Tibial nerve (tissue), 4 donors: ENCODE data around the gene CYB561A3. TPM values are rescaled to one million over a fixed set of nuclear protein-coding genes. Genes with fewer than 3 reads are reported as not detected.
A peak's percentile ranks its signal among the peaks of the same experiment; 100 is the strongest.

ENCODE experiments used
- DNase-seq, 2 donors: peaks; one replicate each; pipeline ENCODE4 v3.0.0-alpha.2; 2019; ENCODE audit warnings: low spot score in 2 of 2
- H3K27ac ChIP-seq, 4 donors: fragments of 200-600 bp; sonication (generic) in 3 of 4; one replicate each; pipeline ENCODE4 v1.5.1; 2017 to 2019; ENCODE audit warnings: mild to moderate bottlenecking in 1 of 4
- H3K27me3 ChIP-seq, 2 donors: fragments of 200-600 bp; sonication (generic) in 1 of 2; one replicate each; pipeline versions ENCODE4 v1.5.1 to v1.6.0; 2017 to 2019
- H3K36me3 ChIP-seq, 3 donors: fragments of 200-600 bp; sonication (generic); one replicate each; pipeline ENCODE4 v1.5.1; 2018 to 2019
- H3K4me1 ChIP-seq, 4 donors: fragments of 200-600 bp; sonication (generic) in 3 of 4; one replicate each; pipeline ENCODE4 v1.5.1; 2017 to 2019
- H3K4me3 ChIP-seq, 4 donors: fragments of 200-600 bp; sonication (generic) in 3 of 4; one replicate each; pipeline ENCODE4 v1.5.1; 2017 to 2019; ENCODE audit warnings: mild to moderate bottlenecking in 1 of 4, moderate library complexity in 1 of 4
- H3K9me3 ChIP-seq, 4 donors: fragments of 200-600 bp; sonication (generic) in 3 of 4; one replicate each; pipeline ENCODE4 v1.5.1; 2017 to 2019
- EP300 ChIP-seq, 2 donors: sonication (generic); formaldehyde crosslinking; IDR thresholded peaks; one replicate each; pipeline ENCODE4 v1.6.1; 2017; ENCODE audit warnings: antibody characterized with exemption in 2 of 2, mild to moderate bottlenecking in 1 of 2
- POLR2A ChIP-seq, 2 donors: fragments of 450-650 bp; IDR thresholded peaks; one replicate each; pipeline ENCODE4 v1.6.1; 2017; ENCODE audit warnings: antibody characterized with exemption in 2 of 2, mild to moderate bottlenecking in 2 of 2, moderate library complexity in 2 of 2
- WGBS, 2 donors: methylation state at CpG; one replicate each; pipeline ENCODE4 v1.1.5; 2018; 5-methylcytosine and 5-hydroxymethylcytosine counted together
- total RNA-seq, 4 donors: library from RNA; depleted of rRNA; stranded (reverse); fragments of >200 nt; gene quantifications; one replicate each; pipeline ENCODE4 v1.1.0, GENCODE V29; 2016
- TF ChIP-seq, protein P1 (sequence below), 5 experiments: fragments of 200-600 bp in 3 of 5; fragments of 450-650 bp in 2 of 5; sonication (generic) in 3 of 5; IDR thresholded peaks; one replicate each; pipeline ENCODE4 v1.5.1; 2016 to 2019; ENCODE audit warnings: antibody characterized with exemption in 5 of 5, mild to moderate bottlenecking in 3 of 5, moderate library complexity in 2 of 5

Gene CYB561A3
- total RNA-seq, 4 donors from 2014 or later, result 44.2 to 68.2 (median 45.8) TPM

DNA sequence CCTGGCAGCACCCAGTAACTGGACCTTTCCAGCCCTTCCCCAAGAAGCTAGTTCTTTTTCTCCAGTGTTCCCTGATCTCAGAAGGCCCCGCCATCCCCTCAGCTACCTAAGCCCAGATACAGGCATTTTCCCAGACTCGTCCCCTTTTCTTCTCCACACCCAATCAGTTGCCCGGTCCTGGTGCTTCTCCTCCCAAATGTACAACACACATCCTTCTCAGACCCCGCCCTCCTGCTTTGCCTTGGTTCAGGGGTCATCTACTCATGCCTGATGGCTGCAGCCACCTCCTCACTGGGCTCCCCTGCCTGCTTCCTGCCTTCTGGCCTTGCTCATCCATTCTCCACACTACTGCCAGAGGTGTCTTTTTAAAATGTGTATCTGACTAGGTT lies 22.2 kb downstream of the CYB561A3 start:
- H3K9me3 ChIP-seq, result no peaks in the 10 kb centered on the region
- TF ChIP-seq POLR2A (IDR thresholded peaks at IDR 0.05) (no peak), EP300 (IDR thresholded peaks at IDR 0.05) (no peak)
- TF ChIP-seq, protein P1, sequence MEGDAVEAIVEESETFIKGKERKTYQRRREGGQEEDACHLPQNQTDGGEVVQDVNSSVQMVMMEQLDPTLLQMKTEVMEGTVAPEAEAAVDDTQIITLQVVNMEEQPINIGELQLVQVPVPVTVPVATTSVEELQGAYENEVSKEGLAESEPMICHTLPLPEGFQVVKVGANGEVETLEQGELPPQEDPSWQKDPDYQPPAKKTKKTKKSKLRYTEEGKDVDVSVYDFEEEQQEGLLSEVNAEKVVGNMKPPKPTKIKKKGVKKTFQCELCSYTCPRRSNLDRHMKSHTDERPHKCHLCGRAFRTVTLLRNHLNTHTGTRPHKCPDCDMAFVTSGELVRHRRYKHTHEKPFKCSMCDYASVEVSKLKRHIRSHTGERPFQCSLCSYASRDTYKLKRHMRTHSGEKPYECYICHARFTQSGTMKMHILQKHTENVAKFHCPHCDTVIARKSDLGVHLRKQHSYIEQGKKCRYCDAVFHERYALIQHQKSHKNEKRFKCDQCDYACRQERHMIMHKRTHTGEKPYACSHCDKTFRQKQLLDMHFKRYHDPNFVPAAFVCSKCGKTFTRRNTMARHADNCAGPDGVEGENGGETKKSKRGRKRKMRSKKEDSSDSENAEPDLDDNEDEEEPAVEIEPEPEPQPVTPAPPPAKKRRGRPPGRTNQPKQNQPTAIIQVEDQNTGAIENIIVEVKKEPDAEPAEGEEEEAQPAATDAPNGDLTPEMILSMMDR (IDR thresholded peaks at IDR 0.05), result no peak
- H3K4me3 ChIP-seq, result no peak overlapping the region
- no peak for DNase-seq
- peaks cover 0 to 62% (median 0%) of the 10 kb centered on the region in 3 donors for H3K36me3 ChIP-seq
- H3K4me1 ChIP-seq, result peaks cover 0 to 18% (median under 1%) of the 10 kb centered on the region in 4 donors
- H3K27me3 ChIP-seq, result no peaks in the 10 kb centered on the region
- H3K27ac ChIP-seq, result no peak overlapping the region
- WGBS, 2 donors, result 84 to 90% methylated on average over 4 of the region's 4 CpGs

DNA sequence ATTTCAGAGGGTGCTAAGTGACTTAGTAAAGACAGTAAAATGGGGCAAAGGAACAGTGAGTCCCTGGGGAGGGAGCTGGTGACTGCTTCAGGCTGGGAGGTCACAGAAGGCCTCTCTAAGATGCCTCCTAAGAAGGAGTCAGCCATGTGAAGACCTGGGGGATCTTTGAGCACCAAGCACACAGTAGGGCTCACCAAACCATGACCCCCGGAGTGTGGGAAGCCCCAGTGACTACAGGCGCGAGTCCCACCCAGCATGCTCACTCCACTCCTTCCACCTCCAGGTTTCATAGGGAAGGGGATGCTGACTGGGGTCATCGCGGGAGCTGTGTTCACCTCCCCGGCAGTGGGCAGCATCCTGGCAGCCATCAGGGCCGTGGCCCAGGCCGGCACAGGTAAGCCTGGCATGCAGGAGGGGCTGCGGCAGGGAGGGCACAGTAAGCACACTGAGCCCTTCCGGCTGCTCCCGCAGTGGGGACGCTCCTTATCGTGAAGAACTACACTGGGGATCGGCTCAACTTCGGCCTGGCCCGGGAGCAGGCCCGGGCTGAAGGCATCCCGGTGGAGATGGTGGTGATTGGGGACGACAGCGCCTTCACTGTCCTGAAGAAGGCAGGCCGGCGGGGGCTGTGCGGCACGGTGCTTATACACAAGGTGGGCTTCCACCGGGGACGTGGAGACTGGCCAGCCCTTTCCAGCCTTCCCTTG lies 22.7 kb downstream of the CYB561A3 start:
- Histone ChIP-seq H3K4me3 (no peak overlapping the region), H3K27ac (no peak overlapping the region), H3K4me1 (peaks cover 0 to 24% (median 3%) of the 10 kb centered on the region in 4 donors), H3K27me3 (no peaks in the 10 kb centered on the region), H3K36me3 (peaks cover 0 to 59% (median 0%) of the 10 kb centered on the region in 3 donors), H3K9me3 (no peaks in the 10 kb centered on the region)
- no peak for DNase-seq
- 94 to 95% methylated on average over 25 to 26 of the region's 26 CpGs for WGBS, 2 donors
- TF ChIP-seq EP300 (IDR thresholded peaks at IDR 0.05), result no peak
- no peak for TF ChIP-seq POLR2A (IDR thresholded peaks at IDR 0.05)
- TF ChIP-seq, protein P1 (IDR thresholded peaks at IDR 0.05), result no peak

DNA sequence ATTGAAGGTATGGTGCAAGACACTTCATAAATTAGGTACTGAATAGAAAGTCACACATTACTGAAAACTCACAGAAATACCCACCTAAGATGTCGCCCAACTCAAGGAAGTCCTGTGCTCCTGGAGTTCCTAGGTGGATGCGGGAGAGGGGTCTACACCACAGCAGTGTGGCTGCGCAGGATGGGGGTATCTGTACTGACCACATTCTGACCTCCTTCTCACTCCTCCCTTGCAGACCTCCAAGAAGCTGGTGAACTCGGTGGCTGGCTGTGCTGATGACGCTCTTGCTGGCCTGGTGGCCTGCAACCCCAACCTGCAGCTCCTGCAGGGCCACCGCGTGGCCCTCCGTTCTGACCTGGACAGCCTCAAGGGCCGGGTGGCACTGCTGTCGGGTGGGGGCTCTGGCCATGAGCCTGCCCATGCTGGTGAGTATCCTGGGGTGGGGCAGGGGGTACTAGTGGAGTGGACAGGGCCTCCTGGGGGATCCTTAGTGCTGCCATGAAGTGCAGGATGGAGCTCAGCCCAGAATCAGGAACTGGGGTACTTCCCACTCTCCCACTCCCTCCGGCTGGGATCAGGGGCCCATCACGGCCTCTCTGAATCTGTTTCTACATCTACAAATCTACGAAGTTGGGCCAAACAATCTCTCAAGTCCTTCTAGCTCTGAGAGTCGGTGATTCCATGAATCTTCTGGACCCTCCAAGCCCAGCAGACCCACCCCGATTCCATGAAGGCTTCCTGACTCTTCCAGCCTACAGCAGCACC lies 23.8 kb downstream of the CYB561A3 start:
- Histone ChIP-seq H3K4me3 (no peak overlapping the region), H3K27me3 (no peaks in the 10 kb centered on the region), H3K36me3 (peaks cover 0 to 48% (median 0%) of the 10 kb centered on the region in 3 donors), H3K4me1 (peaks cover 0 to 30% (median 8%) of the 10 kb centered on the region in 4 donors), H3K9me3 (no peaks in the 10 kb centered on the region), H3K27ac (no peak overlapping the region)
- 93 to 94% methylated on average over 10 to 15 of the region's 15 CpGs for WGBS, 2 donors
- DNase-seq, result no peak
- TF ChIP-seq POLR2A (IDR thresholded peaks at IDR 0.05) (no peak), EP300 (IDR thresholded peaks at IDR 0.05) (no peak)
- TF ChIP-seq, protein P1 (IDR thresholded peaks at IDR 0.05), result no peak

DNA sequence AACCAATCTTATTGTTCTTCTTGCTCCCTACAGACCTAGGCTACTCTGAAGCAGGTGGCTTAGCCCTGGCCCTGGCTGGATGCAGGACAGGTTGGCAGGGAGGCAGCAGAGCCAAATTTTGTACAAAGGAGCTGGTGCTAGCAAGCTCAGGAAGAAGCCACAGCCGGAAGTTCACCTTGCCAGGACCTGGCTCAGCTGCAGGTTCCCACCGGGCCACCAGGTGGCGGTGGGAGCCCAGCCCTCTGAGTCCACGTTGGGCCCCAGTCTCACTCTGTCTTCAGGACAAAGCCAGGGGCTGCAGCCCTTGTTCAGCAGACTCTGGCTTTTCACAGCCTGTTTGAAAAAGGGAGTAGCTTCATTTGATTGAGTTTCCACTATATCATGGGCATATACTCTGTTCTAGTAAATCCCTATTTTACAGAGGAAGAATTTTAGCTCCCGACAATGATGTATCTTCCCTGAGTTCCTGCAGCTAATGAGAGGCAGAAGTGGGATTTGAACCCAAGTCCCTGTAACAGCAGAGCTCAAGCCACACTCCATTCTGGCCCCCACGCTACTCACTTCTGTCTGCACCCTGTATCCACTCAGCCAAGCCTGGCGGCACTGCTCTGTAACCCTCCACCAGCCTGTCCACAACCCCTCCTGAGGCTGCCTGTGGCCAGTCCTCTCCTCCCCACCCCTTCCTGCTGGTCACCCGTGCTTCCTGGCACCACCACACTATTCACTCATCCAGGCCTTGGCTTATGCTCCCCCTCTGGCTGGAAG lies 25.3 kb downstream of the CYB561A3 start:
- peaks cover 0 to 33% (median 0%) of the 10 kb centered on the region in 3 donors for H3K36me3 ChIP-seq
- no peaks in the 10 kb centered on the region for H3K27me3 ChIP-seq
- H3K9me3 ChIP-seq, result no peaks in the 10 kb centered on the region
- 33% methylated on average over 8 of the region's 8 CpGs for WGBS, 2 donors
- H3K4me3 ChIP-seq, result no peak overlapping the region
- H3K4me1 ChIP-seq, result peaks cover 0 to 40% (median 17%) of the 10 kb centered on the region in 4 donors
- peak overlapping the region in 2 of 4 donors; percentile 59 to 97 for H3K27ac ChIP-seq
- TF ChIP-seq, protein P1 (IDR thresholded peaks at IDR 0.05), result peak; percentile 89 to 96 (median 93)
- no peak for TF ChIP-seq EP300 (IDR thresholded peaks at IDR 0.05)
- TF ChIP-seq POLR2A (IDR thresholded peaks at IDR 0.05), result no peak
- DNase-seq, result peak; percentile 42 to 64
